H9 (cell line): Measurements from ENCODE around the gene GMPPB. TPM values are rescaled to one million over a fixed set of nuclear protein-coding genes. Genes with fewer than 3 reads are reported as not detected.

ENCODE experiments used
- DNase-seq: peaks from one replicate; pipeline ENCODE4 v3.0.0-alpha.2; 2017
- H2AFZ ChIP-seq: one replicate; pipeline ENCODE4 v1.6.1; 2013; ENCODE audit warnings: mild to moderate bottlenecking, low read length, control low read depth, moderate library complexity
- H2AK5ac ChIP-seq: 2 replicates; pipeline ENCODE4 v1.6.1; 2013; ENCODE audit warnings: low read length, control low read depth, mixed read lengths; ENCODE audit not compliant: insufficient read length
- H2BK120ac ChIP-seq: one replicate; pipeline ENCODE4 v1.6.1; 2013; ENCODE audit warnings: low read depth, mild to moderate bottlenecking, low read length, control low read depth, inconsistent platforms; ENCODE audit not compliant: poor library complexity, severe bottlenecking
- H2BK12ac ChIP-seq: 2 replicates; pipeline ENCODE4 v1.6.1; 2013; ENCODE audit warnings: low read length, control low read depth, mixed read lengths, low read depth; ENCODE audit not compliant: insufficient read length
- H2BK15ac ChIP-seq: 2 replicates; pipeline ENCODE4 v1.6.1; 2013; ENCODE audit warnings: low read depth, low read length, control low read depth
- H2BK20ac ChIP-seq: one replicate; pipeline ENCODE4 v1.6.1; 2013; ENCODE audit warnings: low read depth, mild to moderate bottlenecking, low read length, control low read depth, inconsistent platforms; ENCODE audit not compliant: poor library complexity, severe bottlenecking
- H2BK5ac ChIP-seq: 2 replicates; pipeline ENCODE4 v1.6.1; 2013; ENCODE audit warnings: low read length, control low read depth, mixed read lengths; ENCODE audit not compliant: insufficient read length
- H3K14ac ChIP-seq: 2 replicates; pipeline ENCODE4 v1.6.1; 2013; ENCODE audit warnings: low read length, control low read depth; ENCODE audit not compliant: insufficient read depth
- H3K18ac ChIP-seq: 2 replicates; pipeline ENCODE4 v1.6.1; 2013; ENCODE audit warnings: low read depth, mild to moderate bottlenecking, mixed read lengths, low read length, control low read depth; ENCODE audit not compliant: insufficient read length
- H3K23ac ChIP-seq: 2 replicates; pipeline ENCODE4 v1.6.1; 2013; ENCODE audit warnings: low read length, control low read depth, mixed read lengths, low read depth; ENCODE audit not compliant: insufficient read length
- H3K23me2 ChIP-seq: 2 replicates; pipeline ENCODE4 v1.6.1; 2013; ENCODE audit warnings: low read depth, mild to moderate bottlenecking, mixed read lengths, low read length, control low read depth; ENCODE audit not compliant: insufficient read length, poor library complexity, severe bottlenecking
- H3K27ac ChIP-seq: 2 replicates; pipeline ENCODE4 v1.5.1; 2013; ENCODE audit warnings: low read length, control low read depth, mixed read lengths, low read depth; ENCODE audit not compliant: insufficient read length
- H3K27me3 ChIP-seq: 2 replicates; pipeline ENCODE4 v1.6.1; 2013; ENCODE audit warnings: low read length, control low read depth, inconsistent platforms; ENCODE audit not compliant: insufficient read depth
- H3K4ac ChIP-seq: 2 replicates; pipeline ENCODE4 v1.6.1; 2013; ENCODE audit warnings: low read depth, mild to moderate bottlenecking, control low read depth, inconsistent platforms, low read length, moderate library complexity
- H3K4me1 ChIP-seq: 2 replicates; pipeline ENCODE4 v1.6.1; 2013; ENCODE audit warnings: low read length, control low read depth, inconsistent platforms; ENCODE audit not compliant: insufficient read depth
- H3K4me2 ChIP-seq: 2 replicates; pipeline ENCODE4 v1.6.1; 2013; ENCODE audit warnings: low read length, control low read depth, mixed read lengths; ENCODE audit not compliant: insufficient read length, insufficient read depth
- H3K56ac ChIP-seq: 2 replicates; pipeline ENCODE4 v1.6.1; 2013; ENCODE audit warnings: low read depth, mild to moderate bottlenecking, mixed read lengths, low read length, control low read depth; ENCODE audit not compliant: insufficient read length
- H3K79me1 ChIP-seq: 2 replicates; pipeline ENCODE4 v1.6.1; 2013; ENCODE audit warnings: low read depth, mild to moderate bottlenecking, moderate library complexity, low read length, control low read depth, inconsistent platforms; ENCODE audit not compliant: insufficient read depth, poor library complexity, severe bottlenecking
- H3K79me2 ChIP-seq: 2 replicates; pipeline ENCODE4 v1.6.1; 2013; ENCODE audit warnings: low read length, control low read depth, inconsistent platforms; ENCODE audit not compliant: insufficient read depth
- H3K9ac ChIP-seq: 2 replicates; pipeline ENCODE4 v1.6.1; 2013; ENCODE audit warnings: low read length, control low read depth, mixed read lengths; ENCODE audit not compliant: insufficient read length; ENCODE audit errors: extremely low read depth
- H3K9me3 ChIP-seq: one replicate; pipeline ENCODE4 v1.6.1; 2013; ENCODE audit warnings: low read depth, low read length, inconsistent platforms; ENCODE audit not compliant: control insufficient read depth
- H3T11ph ChIP-seq: one replicate; pipeline ENCODE4 v1.6.1; 2013; ENCODE audit warnings: mild to moderate bottlenecking, low read length, control low read depth, inconsistent platforms
- H4K20me1 ChIP-seq: one replicate; pipeline ENCODE4 v1.6.1; 2013; ENCODE audit not compliant: control insufficient read depth, insufficient read length, insufficient read depth
- H4K5ac ChIP-seq: 2 replicates; pipeline ENCODE4 v1.6.1; 2013; ENCODE audit warnings: low read depth, mild to moderate bottlenecking, mixed read lengths, low read length, control low read depth; ENCODE audit not compliant: insufficient read length
- H4K8ac ChIP-seq: replicated peaks from 2 replicates; pipeline ENCODE4 v1.6.1; 2013; ENCODE audit warnings: low read length, control low read depth, mixed read lengths, low read depth; ENCODE audit not compliant: insufficient read length
- H4K91ac ChIP-seq: 2 replicates; pipeline ENCODE4 v1.6.1; 2013; ENCODE audit warnings: low read depth, mild to moderate bottlenecking, moderate library complexity, mixed read lengths, low read length, control low read depth; ENCODE audit not compliant: insufficient read length
- H3K27ac Mint-ChIP-seq, 3 experiments: 2 replicates in 2 of 3; 3 replicates in 1 of 3; pipeline ENCODE4 v1.8.0; 2020 to 2021; ENCODE audit warnings: mixed read lengths in 3 of 3, mild to moderate bottlenecking in 1 of 3, moderate library complexity in 1 of 3
- H3K27me3 Mint-ChIP-seq: 2 replicates; pipeline ENCODE4 v1.8.0; 2021; ENCODE audit warnings: low read depth, mild to moderate bottlenecking, moderate library complexity, mixed read lengths
- H3K36me3 Mint-ChIP-seq, 3 experiments: 2 replicates in 2 of 3; 3 replicates in 1 of 3; pipeline ENCODE4 v1.8.0; 2020 to 2021; ENCODE audit warnings: low read depth in 3 of 3, mixed read lengths in 3 of 3; ENCODE audit not compliant: insufficient read depth in 1 of 3
- H3K4me1 Mint-ChIP-seq, 2 experiments: 2 replicates each; pipeline ENCODE4 v1.8.0; 2020; ENCODE audit warnings: mixed read lengths in 2 of 2
- H3K4me3 Mint-ChIP-seq, 2 experiments: 2 replicates in 1 of 2; 3 replicates in 1 of 2; pipeline ENCODE4 v1.8.0; 2020 to 2021; ENCODE audit warnings: mild to moderate bottlenecking in 2 of 2, mixed read lengths in 2 of 2, moderate library complexity in 1 of 2
- H3K9me3 Mint-ChIP-seq, 2 experiments: 2 replicates in 1 of 2; 3 replicates in 1 of 2; pipeline ENCODE4 v1.8.0; 2020; ENCODE audit warnings: mild to moderate bottlenecking in 2 of 2, mixed read lengths in 2 of 2, moderate library complexity in 1 of 2
- WGBS: extraction: QIAGEN DNeasy Blood & Tissue Kit; methylation state at CpG from one replicate; pipeline ENCODE4 v1.1.7; 2013; ENCODE audit warnings: missing lambda C conversion rate, low lambda C conversion rate, mixed read lengths; ENCODE audit not compliant: insufficient read length; ENCODE audit errors: extremely low coverage; 5-methylcytosine and 5-hydroxymethylcytosine counted together
- total RNA-seq: library from RNA; stranded (reverse); gene quantifications from 2 replicates; pipeline ENCODE4 v1.2.1, GENCODE V29; 2021
- TF ChIP-seq, protein P1 (sequence below): fragments of 200-600 bp; sonication (generic); conservative IDR thresholded peaks from 3 replicates; pipeline ENCODE4 v1.8.0; 2021; ENCODE audit warnings: antibody characterized with exemption, mild to moderate bottlenecking

Gene GMPPB
- total RNA-seq, 1 experiment from 2014 or later: 31.1 TPM

DNA sequence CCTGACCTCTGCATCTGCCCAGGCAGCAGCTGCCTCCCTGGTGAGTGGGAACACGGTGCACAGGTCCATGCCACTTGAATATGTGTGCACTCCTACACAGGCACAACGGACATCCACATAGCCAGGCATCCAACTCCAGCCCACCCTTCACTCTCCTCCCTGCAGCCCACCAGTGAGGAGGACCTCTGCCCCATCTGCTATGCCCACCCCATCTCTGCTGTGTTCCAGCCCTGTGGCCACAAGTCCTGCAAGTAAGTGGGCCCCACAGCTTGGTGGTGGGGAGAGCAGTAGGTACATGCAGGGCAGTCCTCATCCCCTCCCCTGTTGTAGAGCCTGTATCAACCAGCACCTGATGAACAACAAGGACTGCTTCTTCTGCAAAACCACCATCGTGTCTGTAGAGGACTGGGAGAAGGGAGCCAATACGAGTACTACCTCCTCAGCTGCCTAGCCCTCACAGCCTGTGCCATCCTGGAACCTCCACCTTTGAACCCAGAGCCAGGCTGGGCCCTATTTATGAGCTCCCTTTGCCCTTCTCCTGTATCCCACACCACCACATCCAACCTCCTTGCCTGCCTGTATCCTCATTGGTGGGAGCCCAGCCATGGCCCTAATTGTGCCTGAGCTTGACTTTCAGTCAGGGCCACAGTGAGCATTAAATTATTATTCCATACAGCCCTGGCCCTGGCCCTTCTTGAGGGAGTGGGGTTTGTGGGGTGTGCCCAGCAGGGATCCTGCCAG, 2.7 kb downstream of the GMPPB start:
- Histone ChIP-seq H3K27me3 (no peaks in the 10 kb centered on the region), H3K4me2 (no peak overlapping the region), H2BK12ac (no peak overlapping the region), H3K79me1 (peaks cover 2% of the 10 kb centered on the region), H3K27ac (no peak overlapping the region), H2AFZ (no peak overlapping the region), H3K4me1 (no peaks in the 10 kb centered on the region), H3K23ac (no peak overlapping the region), H3K18ac (no peak overlapping the region), H2BK15ac (no peak overlapping the region), H2BK5ac (no peak overlapping the region), H3K4ac (no peak overlapping the region), H2BK20ac (no peak overlapping the region), H4K5ac (no peak overlapping the region), H3K9me3 (no peaks in the 10 kb centered on the region), H3K79me2 (no peaks in the 10 kb centered on the region), H4K91ac (no peak overlapping the region), H4K20me1 (no peaks in the 10 kb centered on the region), H3T11ph (no peak overlapping the region), H3K23me2 (peaks cover 25% of the 10 kb centered on the region), H4K8ac (no peak overlapping the region), H3K9ac (no peak overlapping the region), H3K56ac (no peak overlapping the region), H2AK5ac (no peak overlapping the region), H3K14ac (no peak overlapping the region), H2BK120ac (no peak overlapping the region)
- no peak for DNase-seq
- peak overlapping the region in 1 of 2 experiments; percentile 12; a peak in 2 of 5 replicates for H3K4me3 Mint-ChIP-seq
- no peak overlapping the region; a peak in 1 of 7 replicates for H3K27ac Mint-ChIP-seq
- peaks cover 18 to 22% of the 10 kb centered on the region in 2 experiments for H3K4me1 Mint-ChIP-seq
- H3K9me3 Mint-ChIP-seq: no peaks in the 10 kb centered on the region
- no CpG with 5 or more reads among the region's 4 CpGs for WGBS
- TF ChIP-seq, protein P1, sequence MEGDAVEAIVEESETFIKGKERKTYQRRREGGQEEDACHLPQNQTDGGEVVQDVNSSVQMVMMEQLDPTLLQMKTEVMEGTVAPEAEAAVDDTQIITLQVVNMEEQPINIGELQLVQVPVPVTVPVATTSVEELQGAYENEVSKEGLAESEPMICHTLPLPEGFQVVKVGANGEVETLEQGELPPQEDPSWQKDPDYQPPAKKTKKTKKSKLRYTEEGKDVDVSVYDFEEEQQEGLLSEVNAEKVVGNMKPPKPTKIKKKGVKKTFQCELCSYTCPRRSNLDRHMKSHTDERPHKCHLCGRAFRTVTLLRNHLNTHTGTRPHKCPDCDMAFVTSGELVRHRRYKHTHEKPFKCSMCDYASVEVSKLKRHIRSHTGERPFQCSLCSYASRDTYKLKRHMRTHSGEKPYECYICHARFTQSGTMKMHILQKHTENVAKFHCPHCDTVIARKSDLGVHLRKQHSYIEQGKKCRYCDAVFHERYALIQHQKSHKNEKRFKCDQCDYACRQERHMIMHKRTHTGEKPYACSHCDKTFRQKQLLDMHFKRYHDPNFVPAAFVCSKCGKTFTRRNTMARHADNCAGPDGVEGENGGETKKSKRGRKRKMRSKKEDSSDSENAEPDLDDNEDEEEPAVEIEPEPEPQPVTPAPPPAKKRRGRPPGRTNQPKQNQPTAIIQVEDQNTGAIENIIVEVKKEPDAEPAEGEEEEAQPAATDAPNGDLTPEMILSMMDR: no peak
- H3K27me3 Mint-ChIP-seq: peaks cover 4% of the 10 kb centered on the region
- peaks cover 0 to 32% (median 31%) of the 10 kb centered on the region in 3 experiments; a peak in 6 of 7 replicates for H3K36me3 Mint-ChIP-seq
